Activated effector memory CD4-positive, alpha-beta T cell treated with Interleukin-2 at 50 U/mL for 16 hours (primary cell): ENCODE results near the gene OR2Z1.
"Not testable (repeated sequence)": the region's sequence is repeated elsewhere in the genome, so short reads cannot be mapped to it uniquely, and the experiment has no call there.

Experiments used
- DNase-seq: peaks from one replicate; pipeline ENCODE4 v3.0.0-alpha.2; 2020

OR2Z1 gene

GRCh38 chr19:8705304-8705703 lies 16.1 kb upstream of the OR2Z1 start:
- DNase-seq: not testable (repeated sequence)

- DNase-seq: no peak
Observed at GRCh38 chr19:8705742-8706141, 15.7 kb upstream of the OR2Z1 start.

GRCh38 chr19:8710337-8710736 lies 11.1 kb upstream of the OR2Z1 start:
- DNase-seq: not testable (repeated sequence)

GRCh38 chr19:8722032-8722431 lies 598 bp downstream of the OR2Z1 start:
- DNase-seq: no peak

GRCh38 chr19:8724276-8724675 lies 2.8 kb downstream of the OR2Z1 start:
- no peak for DNase-seq

GRCh38 chr19:8731428-8732169 lies 10.2 kb downstream of the OR2Z1 start:
- no peak for DNase-seq

- DNase-seq: no peak
Observed at GRCh38 chr19:8738377-8738776, 16.9 kb downstream of the OR2Z1 start.

GRCh38 chr19:8739291-8740065 lies 18.0 kb downstream of the OR2Z1 start:
- DNase-seq: not testable (repeated sequence)

- not testable (repeated sequence) for DNase-seq
Observed at GRCh38 chr19:8767257-8767656, 45.8 kb downstream of the OR2Z1 start.

GRCh38 chr19:8769265-8769664 lies 47.8 kb downstream of the OR2Z1 start:
- DNase-seq: not testable (repeated sequence)

GRCh38 chr19:8773587-8773986 lies 52.2 kb downstream of the OR2Z1 start:
- not testable (repeated sequence) for DNase-seq
